IMR-90 (cell line): ENCODE results near the gene PCCA. TPM values are rescaled to one million over a fixed set of nuclear protein-coding genes. Genes with fewer than 3 reads are reported as not detected.
A peak's percentile ranks its signal among the peaks of the same experiment; 100 is the strongest.

Source experiments
- ATAC-seq: fragments of 200-7000 bp; cut with Tn5 transposase; 2 replicates; pipeline ENCODE4 v1.9.1; 2020; ENCODE audit warnings: low read depth, mild to moderate bottlenecking, moderate library complexity
- BruUV-seq: library from RNA; stranded (reverse); fragments of 400-500 nt; replicated peaks from 2 replicates; lab custom pipeline; 2021; lab: Mats Ljungman, UMichigan
- CTCF ChIA-PET: fragments of 300-600 bp; formaldehyde crosslinking; extraction: SDS; loops from one replicate; lab custom pipeline; 2021; ENCODE audit warnings: antibody characterized with exemption; lab: Yijun Ruan, JAX
- POLR2A ChIA-PET: fragments of 300-600 bp; sonication (Branson Sonifier 250); formaldehyde crosslinking; loops from one replicate; lab custom pipeline; 2022; ENCODE audit warnings: antibody characterized with exemption; ENCODE audit not compliant: unreplicated experiment; lab: Charles Lee
- DNase-seq: peaks from one replicate; pipeline ENCODE4 v3.0.0; 2013
- H2AFZ ChIP-seq: replicated peaks from 2 replicates; pipeline ENCODE3; 2013; ENCODE audit warnings: low read length, mild to moderate bottlenecking; ENCODE audit not compliant: poor library complexity
- H2AK5ac ChIP-seq: 2 replicates; pipeline ENCODE4 v1.6.1; 2013; ENCODE audit warnings: low read depth, low read length, inconsistent platforms
- H2AK9ac ChIP-seq: replicated peaks from 2 replicates; pipeline ENCODE3; 2013; ENCODE audit warnings: mild to moderate bottlenecking, low read depth, low read length, moderate library complexity; ENCODE audit not compliant: poor library complexity
- H2BK120ac ChIP-seq: 2 replicates; pipeline ENCODE4 v1.6.1; 2013; ENCODE audit warnings: low read depth, low read length, inconsistent platforms
- H2BK15ac ChIP-seq: 3 replicates; pipeline ENCODE4 v1.6.1; 2013; ENCODE audit warnings: low read depth, low read length, inconsistent platforms
- H2BK20ac ChIP-seq: 2 replicates; pipeline ENCODE4 v1.6.1; 2013; ENCODE audit warnings: low read depth, mild to moderate bottlenecking, inconsistent platforms, low read length, moderate library complexity
- H2BK5ac ChIP-seq: 2 replicates; pipeline ENCODE4 v1.6.1; 2013; ENCODE audit warnings: mild to moderate bottlenecking, low read depth, low read length, inconsistent platforms; ENCODE audit not compliant: poor library complexity, severe bottlenecking
- H3K14ac ChIP-seq: replicated peaks from 2 replicates; pipeline ENCODE4 v1.6.1; 2013; ENCODE audit warnings: low read depth, low read length, inconsistent platforms
- H3K18ac ChIP-seq: 2 replicates; pipeline ENCODE4 v1.6.1; 2013; ENCODE audit warnings: low read depth, low read length, control low read depth
- H3K23ac ChIP-seq: 2 replicates; pipeline ENCODE4 v1.6.1; 2013; ENCODE audit warnings: low read depth, low read length, inconsistent platforms
- H3K27ac ChIP-seq: 2 replicates; pipeline ENCODE4 v1.5.1; 2013; ENCODE audit warnings: mild to moderate bottlenecking, control low read depth, low read length; ENCODE audit not compliant: insufficient read depth
- H3K27me3 ChIP-seq: 2 replicates; pipeline ENCODE4 v1.6.1; 2013; ENCODE audit warnings: low read length; ENCODE audit not compliant: control insufficient read depth, insufficient read depth
- H3K36me3 ChIP-seq: 2 replicates; pipeline ENCODE4 v1.6.1; 2013; ENCODE audit warnings: low read length, mixed read lengths; ENCODE audit not compliant: control insufficient read depth, insufficient read depth
- H3K4ac ChIP-seq: 2 replicates; pipeline ENCODE4 v1.6.1; 2013; ENCODE audit warnings: low read depth, low read length, inconsistent platforms
- H3K4me1 ChIP-seq: 2 replicates; pipeline ENCODE4 v1.6.1; 2013; ENCODE audit warnings: low read length, mixed read lengths; ENCODE audit not compliant: control insufficient read depth, insufficient read depth
- H3K4me2 ChIP-seq: 2 replicates; pipeline ENCODE4 v1.6.1; 2013; ENCODE audit warnings: low read depth, mild to moderate bottlenecking, control low read depth, low read length, moderate library complexity
- H3K4me3 ChIP-seq: 2 replicates; pipeline ENCODE4 v1.5.1; 2013; ENCODE audit warnings: low read depth, mild to moderate bottlenecking, control low read depth, low read length, moderate library complexity; ENCODE audit not compliant: insufficient read depth
- H3K56ac ChIP-seq: 2 replicates; pipeline ENCODE4 v1.6.1; 2013; ENCODE audit warnings: low read length, inconsistent platforms; ENCODE audit not compliant: insufficient read depth; ENCODE audit errors: extremely low read depth
- H3K79me1 ChIP-seq, 2 experiments: 2 replicates each; pipeline ENCODE4 v1.6.1; 2013; ENCODE audit warnings: low read length in 2 of 2, inconsistent platforms in 1 of 2, low read depth in 1 of 2
- H3K9ac ChIP-seq: 2 replicates; pipeline ENCODE4 v1.6.1; 2013; ENCODE audit warnings: low read depth, low read length, control low read depth
- H3K9me1 ChIP-seq: 2 replicates; pipeline ENCODE4 v1.6.1; 2013; ENCODE audit warnings: low read length, inconsistent platforms; ENCODE audit not compliant: insufficient read depth
- H3K9me3 ChIP-seq: 2 replicates; pipeline ENCODE4 v1.6.1; 2013; ENCODE audit warnings: low read length; ENCODE audit not compliant: control insufficient read depth, insufficient read depth
- H4K20me1 ChIP-seq: 2 replicates; pipeline ENCODE4 v1.6.1; 2013; ENCODE audit warnings: low read length, inconsistent platforms; ENCODE audit not compliant: insufficient read depth
- H4K5ac ChIP-seq: 2 replicates; pipeline ENCODE4 v1.6.1; 2013; ENCODE audit warnings: mild to moderate bottlenecking, low read depth, low read length, control low read depth
- H4K8ac ChIP-seq, 2 experiments: 2 replicates each; pipeline ENCODE4 v1.6.1; 2013; ENCODE audit warnings: low read depth in 2 of 2, low read length in 2 of 2, control low read depth in 1 of 2, inconsistent platforms in 1 of 2
- H4K91ac ChIP-seq: 2 replicates; pipeline ENCODE4 v1.6.1; 2013; ENCODE audit warnings: low read depth, low read length, inconsistent platforms; ENCODE audit not compliant: insufficient read depth
- BHLHE40 ChIP-seq: fragments of 150-350 bp; IDR thresholded peaks from 2 replicates; pipeline ENCODE4 v1.6.1; 2016; ENCODE audit warnings: mild to moderate bottlenecking, low read depth, low read length
- CEBPB ChIP-seq: IDR thresholded peaks from 2 replicates; pipeline ENCODE4 v1.6.1; 2012; ENCODE audit warnings: low read depth, low read length, improper control_type of control experiment
- CHD1 ChIP-seq: IDR thresholded peaks from 2 replicates; pipeline ENCODE4 v1.6.1; 2012; ENCODE audit warnings: low read depth, low read length, improper control_type of control experiment
- ELK1 ChIP-seq: fragments of 150-350 bp; IDR thresholded peaks from 2 replicates; pipeline ENCODE4 v1.6.1; 2016; ENCODE audit warnings: low read depth, mild to moderate bottlenecking, low read length, moderate library complexity, borderline replicate concordance
- FOS ChIP-seq: fragments of 150-350 bp; IDR thresholded peaks from 2 replicates; pipeline ENCODE4 v1.6.1; 2016; ENCODE audit warnings: low read depth, low read length
- MAFK ChIP-seq: IDR thresholded peaks from 2 replicates; pipeline ENCODE4 v1.6.1; 2012; ENCODE audit warnings: low read depth, low read length, improper control_type of control experiment
- MAZ ChIP-seq: IDR thresholded peaks from 2 replicates; pipeline ENCODE4 v1.6.1; 2012; ENCODE audit warnings: low read depth, mild to moderate bottlenecking, low read length, improper control_type of control experiment, moderate library complexity, borderline replicate concordance
- MXI1 ChIP-seq: IDR thresholded peaks from 2 replicates; pipeline ENCODE4 v1.6.1; 2012; ENCODE audit warnings: low read depth, mild to moderate bottlenecking, low read length, moderate library complexity, borderline replicate concordance
- POLR2A ChIP-seq: IDR thresholded peaks from 2 replicates; pipeline ENCODE4 v1.6.1; 2012; ENCODE audit warnings: mild to moderate bottlenecking, low read depth, low read length
- RAD21 ChIP-seq: IDR thresholded peaks from 2 replicates; pipeline ENCODE4 v1.6.1; 2012; ENCODE audit warnings: low read length, improper control_type of control experiment
- RCOR1 ChIP-seq: IDR thresholded peaks from 2 replicates; pipeline ENCODE4 v1.6.1; 2012; ENCODE audit warnings: mild to moderate bottlenecking, low read length, improper control_type of control experiment; ENCODE audit not compliant: insufficient replicate concordance
- RFX5 ChIP-seq: IDR thresholded peaks from 2 replicates; pipeline ENCODE4 v1.8.0; 2012; ENCODE audit warnings: low read depth, mild to moderate bottlenecking, low read length, moderate library complexity
- SMC3 ChIP-seq: fragments of 150-350 bp; IDR thresholded peaks from 2 replicates; pipeline ENCODE4 v1.6.1; 2016; ENCODE audit warnings: low read depth, mild to moderate bottlenecking, antibody characterized with exemption, low read length, moderate library complexity
- USF2 ChIP-seq: fragments of 150-350 bp; IDR thresholded peaks from 2 replicates; pipeline ENCODE4 v1.6.1; 2017; ENCODE audit warnings: mild to moderate bottlenecking, antibody characterized with exemption, low read length, low read depth
- WGBS, 2 experiments: methylation state at CpG; one replicate each; pipeline versions ENCODE4 v1.1.5 to v1.1.7; 2013; ENCODE audit warnings: missing lambda C conversion rate in 2 of 2; ENCODE audit not compliant: insufficient read length in 1 of 2; ENCODE audit errors: extremely low coverage in 2 of 2; 5-methylcytosine and 5-hydroxymethylcytosine counted together
- dilution Hi-C: fragments of 300-500 bp; cut with HindIII; formaldehyde crosslinking; loops from one replicate; pipeline ENCODE4 v1.14.3; 2018; ENCODE audit warnings: low sequenced_read_pairs; ENCODE audit not compliant: unreplicated experiment
- in situ Hi-C: fragments of 300-500 bp; cut with MboI; formaldehyde crosslinking; loops from 3 replicates; pipeline ENCODE4 v1.14.3; 2019; ENCODE audit warnings: low sequenced_read_pairs, inconsistent platforms, mixed read lengths
- intact Hi-C: fragments of 100-400 bp; cut with micrococcal nuclease; formaldehyde crosslinking; loops from 2 replicates; pipeline ENCODE4 v1.10.0; 2022
- polyA plus RNA-seq, 3 experiments: library from polyadenylated mRNA; depleted of rRNA; stranded (reverse); fragments of >200 nt; gene quantifications; 2 replicates each; pipeline ENCODE4 v1.2.3, GENCODE V29; 2012; ENCODE audit warnings: low replicate concordance in 1 of 3
- total RNA-seq: library from RNA; depleted of rRNA; stranded (reverse); fragments of >200 nt; gene quantifications from 2 replicates; pipeline ENCODE4 v1.2.3, GENCODE V29; 2012
- TF ChIP-seq, protein P1 (sequence below): conservative IDR thresholded peaks from 2 replicates; pipeline ENCODE4 v1.5.1; 2012; ENCODE audit warnings: mild to moderate bottlenecking, low read depth, low read length, improper control_type of control experiment

Gene PCCA
- total and polyA plus RNA-seq, 2 of the 4 experiments (the other 2 are of a cell fraction), result 7.6 to 24.0 TPM

DNA sequence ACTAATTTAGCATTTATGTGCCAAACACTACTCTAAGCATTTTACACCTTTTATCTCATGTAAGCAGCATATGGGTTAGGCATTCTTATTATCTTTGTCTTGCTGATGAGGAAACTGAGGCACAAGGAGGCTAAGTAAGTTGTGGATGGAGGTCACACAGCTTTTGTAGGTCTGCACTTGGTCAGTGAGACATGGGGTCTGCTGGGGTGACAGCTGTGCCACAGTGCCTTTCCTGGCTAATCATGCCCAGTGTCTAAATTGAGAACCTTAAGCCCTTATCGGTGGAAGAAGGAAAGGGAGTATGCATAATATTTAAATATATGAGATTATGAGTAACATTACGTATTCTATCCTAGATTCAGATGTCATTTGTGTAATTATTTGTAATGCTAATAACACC, 273.5 kb downstream of the PCCA start:
- no CpG with 5 or more reads among the region's 2 CpGs for WGBS, 2 experiments
- no peak overlapping the region for H3K56ac ChIP-seq
- peak overlapping the region; percentile 15; the same call in 1 of the 2 replicates for H3K23ac ChIP-seq
- no peak overlapping the region for H3K14ac ChIP-seq
- ChIA-PET POLR2A (no interaction called here), CTCF (no interaction called here)
- no TSS peak for BruUV-seq
- in situ Hi-C loops (no loop called here), dilution Hi-C loops (no loop called here), intact Hi-C loops (no loop called here)
- no peak overlapping the region for H3K9ac ChIP-seq
- peak overlapping the region; percentile 75; the same call in 1 of the 2 replicates for H2AK5ac ChIP-seq
- peak overlapping the region; percentile 38; the same call in 1 of the 2 replicates for H2BK20ac ChIP-seq
- no peaks in the 10 kb centered on the region for H4K20me1 ChIP-seq
- no peak overlapping the region for H2AK9ac ChIP-seq
- DNase-seq (no peak), ATAC-seq (no peak)
- peaks cover 3% of the 10 kb centered on the region for H3K9me1 ChIP-seq
- H2BK5ac ChIP-seq, result no peak overlapping the region
- no peak for TF ChIP-seq SMC3
- TF ChIP-seq RAD21, result no peak
- TF ChIP-seq USF2, result no peak
- TF ChIP-seq CEBPB, result no peak
- TF ChIP-seq, protein P1, sequence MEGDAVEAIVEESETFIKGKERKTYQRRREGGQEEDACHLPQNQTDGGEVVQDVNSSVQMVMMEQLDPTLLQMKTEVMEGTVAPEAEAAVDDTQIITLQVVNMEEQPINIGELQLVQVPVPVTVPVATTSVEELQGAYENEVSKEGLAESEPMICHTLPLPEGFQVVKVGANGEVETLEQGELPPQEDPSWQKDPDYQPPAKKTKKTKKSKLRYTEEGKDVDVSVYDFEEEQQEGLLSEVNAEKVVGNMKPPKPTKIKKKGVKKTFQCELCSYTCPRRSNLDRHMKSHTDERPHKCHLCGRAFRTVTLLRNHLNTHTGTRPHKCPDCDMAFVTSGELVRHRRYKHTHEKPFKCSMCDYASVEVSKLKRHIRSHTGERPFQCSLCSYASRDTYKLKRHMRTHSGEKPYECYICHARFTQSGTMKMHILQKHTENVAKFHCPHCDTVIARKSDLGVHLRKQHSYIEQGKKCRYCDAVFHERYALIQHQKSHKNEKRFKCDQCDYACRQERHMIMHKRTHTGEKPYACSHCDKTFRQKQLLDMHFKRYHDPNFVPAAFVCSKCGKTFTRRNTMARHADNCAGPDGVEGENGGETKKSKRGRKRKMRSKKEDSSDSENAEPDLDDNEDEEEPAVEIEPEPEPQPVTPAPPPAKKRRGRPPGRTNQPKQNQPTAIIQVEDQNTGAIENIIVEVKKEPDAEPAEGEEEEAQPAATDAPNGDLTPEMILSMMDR, result no peak
- no peak for TF ChIP-seq MAZ
- no peak for TF ChIP-seq MAFK
- TF ChIP-seq CHD1, result no peak
- no peak for TF ChIP-seq MXI1
- TF ChIP-seq POLR2A, result no peak
- TF ChIP-seq RCOR1, result no peak
- no peak for TF ChIP-seq BHLHE40
- no peak for TF ChIP-seq ELK1
- TF ChIP-seq FOS, result no peak
- TF ChIP-seq RFX5, result no peak
- H4K5ac ChIP-seq, result no peak overlapping the region; the same call in 1 of the 2 replicates
- H4K91ac ChIP-seq, result no peak overlapping the region
- H3K9me3 ChIP-seq, result no peaks in the 10 kb centered on the region
- H2BK120ac ChIP-seq, result peak overlapping the region; percentile 62; the same call in 1 of the 2 replicates
- no peak overlapping the region for H3K4me3 ChIP-seq
- no peak overlapping the region for H3K27ac ChIP-seq
- peak overlapping the region; percentile 88; the same call in 1 of the 2 replicates for H3K18ac ChIP-seq
- no peak overlapping the region for H4K8ac ChIP-seq
- H2BK15ac ChIP-seq, result peak overlapping the region; percentile 51; the same call in 1 of the 3 replicates
- no peak overlapping the region for H2AFZ ChIP-seq
- no peaks in the 10 kb centered on the region for H3K27me3 ChIP-seq
- peak overlapping the region; percentile 61 for H3K4ac ChIP-seq
- H3K36me3 ChIP-seq, result no peaks in the 10 kb centered on the region
- peaks cover 6% of the 10 kb centered on the region for H3K4me1 ChIP-seq
- H3K4me2 ChIP-seq, result no peak overlapping the region
- peaks cover 0 to 6% of the 10 kb centered on the region in 2 experiments; a peak in 1 of 4 replicates for H3K79me1 ChIP-seq
